Small intestine (tissue), 7 donors: Measurements from ENCODE around the gene LYPD6B. TPM values are rescaled to one million over a fixed set of nuclear protein-coding genes. Genes with fewer than 3 reads are reported as not detected.

Source experiments
- DNase-seq, 2 donors: peaks; one replicate each; pipeline versions ENCODE4 v3.0.0 to v3.0.0-alpha.2; 2013
- FAIRE-seq: peaks from 2 replicates; lab custom pipeline; 2012; peaks lifted over from hg19 to GRCh38; lab: Jason Lieb, UNC
- H3K27ac ChIP-seq, 3 donors: one replicate each; pipeline ENCODE4 v1.5.1; 2013; ENCODE audit warnings: low read length in 2 of 3, mild to moderate bottlenecking in 2 of 3, control low read depth in 1 of 3, inconsistent platforms in 1 of 3, low read depth in 1 of 3, moderate library complexity in 1 of 3
- H3K27me3 ChIP-seq, 3 donors: one replicate each; pipeline ENCODE4 v1.6.1; 2013; ENCODE audit warnings: low read length in 3 of 3, inconsistent platforms in 1 of 3; ENCODE audit not compliant: control insufficient read depth in 3 of 3, insufficient read depth in 3 of 3
- H3K36me3 ChIP-seq, 3 donors: one replicate each; pipeline ENCODE4 v1.6.1; 2013; ENCODE audit warnings: low read length in 3 of 3, inconsistent platforms in 1 of 3, low read depth in 1 of 3, mild to moderate bottlenecking in 1 of 3, moderate library complexity in 1 of 3; ENCODE audit not compliant: control insufficient read depth in 3 of 3, insufficient read depth in 2 of 3
- H3K4me1 ChIP-seq, 3 donors: one replicate each; pipeline ENCODE4 v1.6.1; 2013; ENCODE audit warnings: low read length in 2 of 3, inconsistent platforms in 1 of 3, low read depth in 1 of 3, mild to moderate bottlenecking in 1 of 3, moderate library complexity in 1 of 3; ENCODE audit not compliant: control insufficient read depth in 3 of 3, insufficient read depth in 2 of 3
- H3K4me3 ChIP-seq, 3 donors: one replicate each; pipeline ENCODE4 v1.5.1; 2013; ENCODE audit warnings: low read length in 3 of 3, control low read depth in 1 of 3, inconsistent platforms in 1 of 3, low read depth in 1 of 3, mild to moderate bottlenecking in 1 of 3, moderate library complexity in 1 of 3
- H3K9me3 ChIP-seq, 2 donors: one replicate each; pipeline ENCODE4 v1.6.1; 2013; ENCODE audit warnings: low read depth in 1 of 2, low read length in 1 of 2; ENCODE audit not compliant: control insufficient read depth in 2 of 2, insufficient read depth in 1 of 2
- WGBS, 3 donors: extraction: QIAGEN DNeasy Blood & Tissue Kit; methylation state at CpG; one replicate each; pipeline ENCODE4 v1.1.7; 2013; 5-methylcytosine and 5-hydroxymethylcytosine counted together
- polyA plus RNA-seq, 4 donors: library from polyadenylated mRNA; stranded (reverse) in 3 of 4; unstranded in 1 of 4; fragments of 200-250 nt in 3 of 4; fragments of 120-200 nt in 1 of 4; gene quantifications; one replicate each; pipeline versions ENCODE4 v1.2.1 to v1.2.3, GENCODE V29; 2013
- donor health status: healthy with polysubstance abuse.
- donor health status: control.
- donor health status: control.
- donor health status: Bipolar disorder and iron deficiency.
- donor health status: healthy.

LYPD6B gene
- polyA plus RNA-seq, 4 donors: 1.3 to 28.0 (median 7.8) TPM

GRCh38 chr2:149155196-149155969, 116.9 kb downstream of the LYPD6B start:
- WGBS, 3 donors: 56 to 74% (median 57%) methylated on average over 4 of the region's 4 CpGs
- no peaks in the 10 kb centered on the region for H3K36me3 ChIP-seq
- no peaks in the 10 kb centered on the region for H3K9me3 ChIP-seq
- no peak overlapping the region for H3K4me3 ChIP-seq
- H3K4me1 ChIP-seq: no peaks in the 10 kb centered on the region
- no peaks in the 10 kb centered on the region for H3K27me3 ChIP-seq
- DNase-seq: peak; percentile 24 to 58
- no peak overlapping the region for H3K27ac ChIP-seq
- FAIRE-seq: no peak

GRCh38 chr2:149155988-149156387, 117.5 kb downstream of the LYPD6B start:
- Histone ChIP-seq H3K9me3 (no peaks in the 10 kb centered on the region), H3K27ac (no peak overlapping the region), H3K4me3 (no peak overlapping the region), H3K4me1 (no peaks in the 10 kb centered on the region), H3K36me3 (no peaks in the 10 kb centered on the region), H3K27me3 (no peaks in the 10 kb centered on the region)
- no peak for DNase-seq
- FAIRE-seq: no peak
- 79 to 88% (median 84%) methylated on average over 2 of the region's 2 CpGs for WGBS, 3 donors

- DNase-seq (no peak), FAIRE-seq (no peak)
- Histone ChIP-seq H3K36me3 (no peaks in the 10 kb centered on the region), H3K4me1 (no peaks in the 10 kb centered on the region), H3K27ac (no peak overlapping the region), H3K9me3 (no peaks in the 10 kb centered on the region), H3K27me3 (no peaks in the 10 kb centered on the region), H3K4me3 (no peak overlapping the region)
- 73 to 76% (median 75%) methylated on average over 8 of the region's 8 CpGs for WGBS, 3 donors
Observed at GRCh38 chr2:149156971-149157740, 118.7 kb downstream of the LYPD6B start.

DNA sequence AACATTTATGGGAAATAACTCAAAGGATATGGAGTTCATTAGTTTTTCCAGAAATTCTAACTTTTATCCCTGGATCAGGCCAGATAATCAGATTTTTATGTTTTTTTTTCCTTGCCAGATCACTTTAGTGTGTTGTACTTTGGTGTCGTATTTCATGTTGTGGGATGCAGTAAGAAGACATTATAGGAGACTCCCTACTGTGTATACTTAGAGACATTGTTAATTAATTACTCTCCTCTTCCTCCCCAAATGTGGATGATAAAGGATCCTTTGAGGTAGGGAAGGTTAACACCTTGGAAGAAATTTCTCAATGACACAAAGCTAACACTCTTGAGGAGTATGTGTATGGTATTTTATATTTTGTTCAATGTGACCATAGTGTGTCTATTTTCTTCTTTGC, 120.5 kb downstream of the LYPD6B start:
- WGBS, 3 donors: 79 to 97% (median 93%) methylated on average over 1 of the region's 1 CpG
- no peaks in the 10 kb centered on the region for H3K4me1 ChIP-seq
- no peak overlapping the region for H3K27ac ChIP-seq
- no peak for FAIRE-seq
- H3K27me3 ChIP-seq: no peaks in the 10 kb centered on the region
- no peak overlapping the region for H3K4me3 ChIP-seq
- no peaks in the 10 kb centered on the region for H3K9me3 ChIP-seq
- DNase-seq: no peak
- no peaks in the 10 kb centered on the region for H3K36me3 ChIP-seq

DNA sequence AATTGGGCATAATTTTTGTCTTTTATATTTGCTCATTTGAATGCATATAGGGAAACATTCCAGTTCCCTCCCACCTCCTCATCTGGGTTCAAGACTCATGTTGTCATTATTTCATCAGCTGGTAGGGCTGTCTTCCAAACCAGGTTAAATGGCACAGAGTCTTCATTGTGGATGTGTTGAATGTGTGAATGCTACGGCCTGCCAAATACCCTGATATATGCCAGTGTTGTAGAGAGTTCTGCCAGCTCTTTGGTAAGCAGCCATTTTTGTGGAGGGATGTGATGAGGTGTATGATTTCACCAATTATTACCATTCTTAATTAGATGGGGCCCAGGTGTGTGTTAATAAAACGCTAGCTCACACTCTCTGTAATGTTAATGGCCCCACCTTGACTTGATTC, 121.7 kb downstream of the LYPD6B start:
- Histone ChIP-seq H3K4me1 (no peaks in the 10 kb centered on the region), H3K27ac (no peak overlapping the region), H3K36me3 (no peaks in the 10 kb centered on the region), H3K4me3 (no peak overlapping the region), H3K9me3 (peaks cover 0 to 5% of the 10 kb centered on the region in 2 donors), H3K27me3 (no peaks in the 10 kb centered on the region)
- 64 to 81% (median 78%) methylated on average over 2 of the region's 2 CpGs for WGBS, 3 donors
- DNase-seq: no peak
- FAIRE-seq: no peak

DNA sequence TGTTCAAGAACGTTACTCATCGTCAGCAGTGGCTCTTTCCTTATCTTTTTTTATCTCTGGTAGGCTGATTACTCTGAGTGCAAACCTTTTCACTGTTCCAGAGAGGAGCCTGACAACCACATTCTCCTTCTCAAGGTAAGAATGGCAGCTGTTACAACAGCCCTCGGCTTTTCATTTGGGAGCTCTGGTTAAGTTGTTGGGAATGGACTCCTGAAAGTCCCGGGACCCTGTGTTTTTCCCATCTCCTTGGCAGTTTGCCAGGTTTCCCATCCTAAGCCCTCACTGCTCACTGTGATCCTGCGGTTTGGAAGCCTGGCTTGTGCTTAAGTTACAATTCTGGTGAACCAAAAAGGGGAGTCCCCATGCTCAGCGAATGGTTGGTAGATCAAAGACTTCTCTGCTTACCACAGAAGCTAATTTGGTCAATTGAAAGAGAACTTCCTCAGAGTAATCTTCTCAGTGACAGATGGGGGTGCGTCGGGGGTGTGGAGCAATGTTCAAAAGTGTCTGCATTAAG, 122.3 kb downstream of the LYPD6B start:
- no peaks in the 10 kb centered on the region for H3K36me3 ChIP-seq
- FAIRE-seq (no peak), DNase-seq (no peak)
- no peaks in the 10 kb centered on the region for H3K27me3 ChIP-seq
- no peaks in the 10 kb centered on the region for H3K4me1 ChIP-seq
- peaks cover 0 to 6% of the 10 kb centered on the region in 2 donors for H3K9me3 ChIP-seq
- 47 to 66% (median 53%) methylated on average over 8 of the region's 8 CpGs for WGBS, 3 donors
- H3K4me3 ChIP-seq: no peak overlapping the region
- no peak overlapping the region for H3K27ac ChIP-seq

DNA sequence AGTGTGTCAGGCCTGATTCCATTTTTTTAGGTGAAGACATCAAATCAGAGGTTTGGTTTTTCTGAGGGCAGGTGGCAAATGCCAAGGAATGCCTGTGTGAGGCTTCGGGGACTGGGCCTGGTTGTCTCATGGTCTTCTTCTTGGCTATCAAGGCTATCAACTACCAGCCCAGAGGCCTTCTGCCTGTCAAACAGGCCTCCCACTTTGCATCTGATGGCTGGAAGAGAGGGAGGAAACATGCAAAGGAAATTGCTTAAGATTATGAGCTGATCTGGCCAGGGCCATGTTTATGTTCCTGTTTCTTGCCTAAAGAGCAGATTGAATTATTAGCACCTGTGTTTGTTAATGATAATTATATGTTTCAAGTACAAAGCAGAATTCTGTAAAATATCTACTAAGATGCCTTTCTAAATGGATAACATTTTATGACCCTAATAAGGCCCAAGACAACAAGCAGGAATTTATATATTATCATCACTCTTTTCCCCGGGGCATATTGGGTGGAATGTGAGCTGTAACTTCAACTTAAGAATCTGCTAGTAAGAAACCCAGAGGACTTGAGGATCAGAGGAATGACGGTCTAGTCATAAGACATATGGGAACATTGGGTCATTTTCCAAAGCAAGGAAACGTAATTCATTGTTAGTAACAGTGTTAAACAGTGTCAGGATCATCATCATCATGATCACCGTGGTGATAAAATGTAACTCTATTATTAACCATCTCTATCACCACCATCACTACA, 123.2 kb downstream of the LYPD6B start:
- no peak for FAIRE-seq
- no peak for DNase-seq
- peaks cover 0 to 6% of the 10 kb centered on the region in 2 donors for H3K9me3 ChIP-seq
- no peaks in the 10 kb centered on the region for H3K36me3 ChIP-seq
- WGBS, 3 donors: 63 to 70% (median 66%) methylated on average over 5 of the region's 5 CpGs
- no peaks in the 10 kb centered on the region for H3K4me1 ChIP-seq
- no peaks in the 10 kb centered on the region for H3K27me3 ChIP-seq
- H3K4me3 ChIP-seq: no peak overlapping the region
- no peak overlapping the region for H3K27ac ChIP-seq

GRCh38 chr2:149164296-149164695, 125.8 kb downstream of the LYPD6B start:
- no peak for FAIRE-seq
- Histone ChIP-seq H3K4me1 (peaks cover 0 to 2% (median 0%) of the 10 kb centered on the region in 3 donors), H3K9me3 (peaks cover 0 to 6% of the 10 kb centered on the region in 2 donors), H3K27ac (no peak overlapping the region), H3K27me3 (no peaks in the 10 kb centered on the region), H3K36me3 (no peaks in the 10 kb centered on the region), H3K4me3 (no peak overlapping the region)
- WGBS, 3 donors: 77 to 83% (median 82%) methylated on average over 1 of the region's 1 CpG
- DNase-seq: no peak
